HepG2 (cell line): ENCODE results near the gene ZNF506. TPM values are rescaled to one million over a fixed set of nuclear protein-coding genes. Genes with fewer than 3 reads are reported as not detected.
"Not testable (repeated sequence)": the region's sequence is repeated elsewhere in the genome, so short reads cannot be mapped to it uniquely, and the experiment has no call there.

Experiments used
- ATAC-seq: fragments of 200-7000 bp; cut with Tn5 transposase; 3 replicates; pipeline ENCODE4 v1.9.1; 2020; ENCODE audit warnings: mild to moderate bottlenecking, moderate library complexity
- BruUV-seq: library from RNA; stranded (reverse); fragments of 400-500 nt; replicated peaks from 2 replicates; lab custom pipeline; 2021; lab: Mats Ljungman, UMichigan
- CTCF ChIA-PET: fragments of 300-600 bp; formaldehyde crosslinking; extraction: SDS; loops from one replicate; lab custom pipeline; 2021; ENCODE audit warnings: low total read pairs, inconsistent platforms, low intra/inter-chr PET ratio; lab: Yijun Ruan, JAX
- POLR2A ChIA-PET: fragments of 350-600 bp; sonication (Branson Sonifier 250); formaldehyde crosslinking; loops from one replicate; lab custom pipeline; 2020; ENCODE audit warnings: antibody characterized with exemption, inconsistent platforms; lab: Yijun Ruan, JAX
- DNase-seq: peaks from one replicate; pipeline ENCODE4 v3.0.0-alpha.2; 2015; ENCODE audit warnings: low spot score
- FAIRE-seq: peaks from 3 replicates; lab custom pipeline; 2011; peaks lifted over from hg19 to GRCh38; lab: Jason Lieb, UNC
- H2AFZ ChIP-seq: one replicate; pipeline ENCODE4 v1.6.1; 2011; ENCODE audit warnings: low read length, inconsistent platforms
- H3K27ac ChIP-seq: fragments of 300-600 bp; 3 replicates; pipeline ENCODE4 v1.8.0; 2011; ENCODE audit warnings: mixed run types, mild to moderate bottlenecking, mixed read lengths, low read length, inconsistent platforms; ENCODE audit not compliant: insufficient read depth; ENCODE audit errors: extremely low read length
- H3K27me3 ChIP-seq, 2 experiments: fragments of 200-600 bp in 1 of 2; 2 replicates in 1 of 2; 3 replicates in 1 of 2; pipeline versions ENCODE4 v1.6.0 to v1.8.0; 2011; ENCODE audit warnings: low read length in 2 of 2, mild to moderate bottlenecking in 2 of 2, moderate library complexity in 2 of 2, inconsistent platforms in 1 of 2; ENCODE audit not compliant: insufficient read depth in 2 of 2, control insufficient read depth in 1 of 2
- H3K36me3 ChIP-seq, 2 experiments: fragments of 200-600 bp in 1 of 2; replicated peaks in 1 of 2; 2 replicates in 1 of 2; 3 replicates in 1 of 2; pipeline versions ENCODE4 v1.5.1 to v1.8.0; 2011; ENCODE audit warnings: low read length in 2 of 2, inconsistent platforms in 1 of 2; ENCODE audit not compliant: insufficient read depth in 2 of 2, control insufficient read depth in 1 of 2
- H3K4me1 ChIP-seq: 2 replicates; pipeline ENCODE4 v1.5.1; 2012; ENCODE audit warnings: low read length, inconsistent platforms; ENCODE audit not compliant: insufficient read depth
- H3K4me2 ChIP-seq: 2 replicates; pipeline ENCODE4 v1.6.0; 2011; ENCODE audit warnings: low read depth, low read length, inconsistent platforms
- H3K4me3 ChIP-seq, 3 experiments: fragments of 200-600 bp in 1 of 3; sonication (generic), shearing (Covaris generic) in 1 of 3; replicated peaks in 1 of 3; 2 replicates each; pipeline ENCODE4 v1.5.1; 2011 to 2016; ENCODE audit warnings: low read length in 3 of 3, inconsistent platforms in 2 of 3, low read depth in 2 of 3, mild to moderate bottlenecking in 2 of 3, control low read depth in 1 of 3, mixed read lengths in 1 of 3; ENCODE audit not compliant: insufficient read depth in 1 of 3
- H3K79me2 ChIP-seq: one replicate; pipeline ENCODE4 v1.6.1; 2011; ENCODE audit warnings: low read length, inconsistent platforms; ENCODE audit not compliant: insufficient read depth
- H3K9ac ChIP-seq: 2 replicates; pipeline ENCODE4 v1.6.0; 2011; ENCODE audit warnings: mild to moderate bottlenecking, low read depth, low read length, inconsistent platforms; ENCODE audit not compliant: insufficient read depth
- H3K9me3 ChIP-seq: 2 replicates; pipeline ENCODE4 v1.5.1; 2012; ENCODE audit warnings: mild to moderate bottlenecking, low read length
- H4K20me1 ChIP-seq: 2 replicates; pipeline ENCODE4 v1.6.0; 2011; ENCODE audit warnings: inconsistent platforms, mild to moderate bottlenecking, low read length, moderate library complexity; ENCODE audit not compliant: insufficient read depth
- HDAC6 ChIP-seq: fragments of 200-600 bp; sonication (generic); IDR thresholded peaks from 2 replicates; pipeline ENCODE4 v1.7.0; 2017; ENCODE audit warnings: mild to moderate bottlenecking, antibody characterized with exemption, low read length, low read depth
- MZF1 ChIP-seq: sonication (generic); formaldehyde crosslinking; IDR thresholded peaks from 2 replicates; pipeline ENCODE4 v1.8.1; 2023; ENCODE audit warnings: mild to moderate bottlenecking, missing genetic modification reagents, borderline replicate concordance
- ZNF501 ChIP-seq: sonication (generic); formaldehyde crosslinking; IDR thresholded peaks from 2 replicates; pipeline ENCODE4 v1.5.1; 2020; ENCODE audit warnings: mild to moderate bottlenecking, moderate library complexity, missing genetic modification reagents
- ZNF704 ChIP-seq: sonication (generic); formaldehyde crosslinking; IDR thresholded peaks from 2 replicates; pipeline ENCODE4 v1.8.1; 2023; ENCODE audit warnings: mild to moderate bottlenecking, inconsistent platforms, moderate library complexity, missing genetic modification reagents, borderline replicate concordance
- ZNF850 ChIP-seq: sonication (generic); formaldehyde crosslinking; conservative IDR thresholded peaks from 2 replicates; pipeline ENCODE4 v1.9.0; 2021; ENCODE audit warnings: mild to moderate bottlenecking, missing genetic modification reagents
- WGBS: methylation state at CpG from one replicate; pipeline ENCODE4 v1.1.6; 2017; ENCODE audit warnings: low lambda C conversion rate; 5-methylcytosine and 5-hydroxymethylcytosine counted together
- in situ Hi-C: cut with HindIII; loops from 2 replicates; pipeline ENCODE4 v1.10.0; 2017; ENCODE audit warnings: low pct_unique_long_range_greater_than_20kb; ENCODE audit not compliant: extremely low pct_ligation_motif_present
- intact Hi-C: fragments of 100-400 bp; cut with micrococcal nuclease; formaldehyde crosslinking; loops from one replicate; pipeline ENCODE4 v1.10.0; 2022; ENCODE audit not compliant: unreplicated experiment
- polyA plus RNA-seq, 8 experiments: library from polyadenylated mRNA; depleted of rRNA in 3 of 8; stranded (reverse) in 7 of 8; unstranded in 1 of 8; fragments of >200 nt; fragmentation: Illumina TruSeq in 4 of 8; extraction: Trizol in 4 of 8; gene quantifications; 2 replicates each; pipeline versions ENCODE4 v1.2.1 to v1.2.3, GENCODE V29; 2011 to 2016; ENCODE audit warnings: low read depth in 4 of 8, missing spikeins in 1 of 8, mixed read lengths in 1 of 8; ENCODE audit not compliant: insufficient read depth in 1 of 8
- total RNA-seq, 5 experiments: library from RNA; depleted of rRNA; stranded (reverse); fragments of >200 nt; fragmentation: Illumina TruSeq; extraction: Trizol; gene quantifications; 2 replicates each; pipeline ENCODE4 v1.2.3, GENCODE V29; 2016; ENCODE audit warnings: low read depth in 1 of 5

The ZNF506 gene
- total and polyA plus RNA-seq, 2 of the 13 experiments (the other 11 are each of a cell fraction or from before 2014, with no cell fraction given): not detected

GRCh38 chr19:19781791-19782190, 39.8 kb downstream of the ZNF506 start:
- 96% methylated on average over 6 of the region's 6 CpGs for WGBS
- H3K27me3 ChIP-seq, H2AFZ ChIP-seq, BruUV-seq, DNase-seq, intact Hi-C loops, CTCF ChIA-PET, FAIRE-seq, in situ Hi-C loops, H3K9me3 ChIP-seq, ATAC-seq, H3K4me3 ChIP-seq, H3K9ac ChIP-seq, H3K27ac ChIP-seq, H3K36me3 ChIP-seq, H3K4me2 ChIP-seq, POLR2A ChIA-PET, H4K20me1 ChIP-seq: not testable (repeated sequence)
- H3K79me2 ChIP-seq: peaks cover 11% of the 10 kb centered on the region
- H3K4me1 ChIP-seq: peaks cover 22% of the 10 kb centered on the region

GRCh38 chr19:19778666-19779065, 42.9 kb downstream of the ZNF506 start:
- DNase-seq (no peak), FAIRE-seq (no peak)
- Histone ChIP-seq H3K79me2 (peaks cover 11% of the 10 kb centered on the region), H2AFZ (no peak overlapping the region), H3K9ac (no peak overlapping the region), H3K9me3 (no peaks in the 10 kb centered on the region), H3K4me2 (no peak overlapping the region), H3K27me3 (no peaks in the 10 kb centered on the region; a peak in 1 of 5 replicates), H4K20me1 (no peaks in the 10 kb centered on the region)
- no TSS peak for BruUV-seq
- 98% methylated on average over 2 of the region's 2 CpGs for WGBS
- in situ Hi-C loops (no loop called here), intact Hi-C loops (loop anchor here (5.0 kb wide), 1 partner anchor 89 kb away; the partner anchor contains the start of gene ZNF253)
- TF ChIP-seq ZNF501 (CRISPR knock-in tag) (no peak), MZF1 (CRISPR knock-in tag) (no peak), ZNF704 (CRISPR knock-in tag) (no peak), ZNF850 (CRISPR knock-in tag) (no peak), HDAC6 (no peak)
- TF ChIP-seq, all 625 proteins: peak for 0
- ATAC-seq: no peak
- Histone ChIP-seq H3K36me3 (0 out of 5 replicates have a peak, but pooled peaks cover 0 to 2% of the 10 kb centered on the region in 2 experiments), H3K4me1 (peaks cover 30% of the 10 kb centered on the region), H3K4me3 (no peak overlapping the region), H3K27ac (no peak overlapping the region)
- ChIA-PET POLR2A (interaction anchor here (0.8 to 3.8 kb wide), 2 partner anchors 87 to 110 kb away, joined by 3 to 35 read pairs; partner anchors contain the start of genes ZNF101 and ZNF253), CTCF (no interaction called here)
